ENCODE measurements around the gene OSBPL3.

DNA sequence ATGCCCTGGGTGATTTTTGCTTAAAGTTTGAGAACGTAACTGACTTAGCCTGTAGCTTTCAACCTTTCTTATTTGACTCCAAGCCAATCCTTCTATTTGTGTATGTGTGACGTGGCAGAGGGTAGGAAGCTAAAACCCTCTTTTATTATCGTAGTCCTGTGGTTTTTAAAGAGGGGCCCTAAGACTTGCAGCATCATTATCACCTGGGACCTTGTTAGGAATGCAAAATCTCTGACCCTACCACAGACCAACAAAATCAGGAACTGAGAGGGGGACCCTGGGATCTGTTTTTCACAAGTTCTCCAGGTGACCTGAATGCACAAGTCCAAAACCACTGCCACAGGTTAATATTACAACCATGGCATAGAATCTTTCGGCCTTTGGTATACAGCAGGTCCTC is 80.1 kb downstream of the OSBPL3 start:
- TF ChIP-seq, protein P1, sequence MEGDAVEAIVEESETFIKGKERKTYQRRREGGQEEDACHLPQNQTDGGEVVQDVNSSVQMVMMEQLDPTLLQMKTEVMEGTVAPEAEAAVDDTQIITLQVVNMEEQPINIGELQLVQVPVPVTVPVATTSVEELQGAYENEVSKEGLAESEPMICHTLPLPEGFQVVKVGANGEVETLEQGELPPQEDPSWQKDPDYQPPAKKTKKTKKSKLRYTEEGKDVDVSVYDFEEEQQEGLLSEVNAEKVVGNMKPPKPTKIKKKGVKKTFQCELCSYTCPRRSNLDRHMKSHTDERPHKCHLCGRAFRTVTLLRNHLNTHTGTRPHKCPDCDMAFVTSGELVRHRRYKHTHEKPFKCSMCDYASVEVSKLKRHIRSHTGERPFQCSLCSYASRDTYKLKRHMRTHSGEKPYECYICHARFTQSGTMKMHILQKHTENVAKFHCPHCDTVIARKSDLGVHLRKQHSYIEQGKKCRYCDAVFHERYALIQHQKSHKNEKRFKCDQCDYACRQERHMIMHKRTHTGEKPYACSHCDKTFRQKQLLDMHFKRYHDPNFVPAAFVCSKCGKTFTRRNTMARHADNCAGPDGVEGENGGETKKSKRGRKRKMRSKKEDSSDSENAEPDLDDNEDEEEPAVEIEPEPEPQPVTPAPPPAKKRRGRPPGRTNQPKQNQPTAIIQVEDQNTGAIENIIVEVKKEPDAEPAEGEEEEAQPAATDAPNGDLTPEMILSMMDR (IDR thresholded peaks at IDR 0.05; ENCODE audit: poor library complexity, severe bottlenecking) = no peak
- no peak for TF ChIP-seq RAD21 (conservative IDR thresholded peaks at IDR 0.05)
- no peak for TF ChIP-seq EP300 (conservative IDR thresholded peaks at IDR 0.05; ENCODE audit: poor library complexity, severe bottlenecking)
- no peak for TF ChIP-seq EZH2 (IDR thresholded peaks at IDR 0.05; ENCODE audit: borderline replicate concordance, insufficient read depth, low read length, poor library complexity, severe bottlenecking)
- TF ChIP-seq POLR2AphosphoS5 (IDR thresholded peaks at IDR 0.05) = no peak
- TF ChIP-seq, protein P2, sequence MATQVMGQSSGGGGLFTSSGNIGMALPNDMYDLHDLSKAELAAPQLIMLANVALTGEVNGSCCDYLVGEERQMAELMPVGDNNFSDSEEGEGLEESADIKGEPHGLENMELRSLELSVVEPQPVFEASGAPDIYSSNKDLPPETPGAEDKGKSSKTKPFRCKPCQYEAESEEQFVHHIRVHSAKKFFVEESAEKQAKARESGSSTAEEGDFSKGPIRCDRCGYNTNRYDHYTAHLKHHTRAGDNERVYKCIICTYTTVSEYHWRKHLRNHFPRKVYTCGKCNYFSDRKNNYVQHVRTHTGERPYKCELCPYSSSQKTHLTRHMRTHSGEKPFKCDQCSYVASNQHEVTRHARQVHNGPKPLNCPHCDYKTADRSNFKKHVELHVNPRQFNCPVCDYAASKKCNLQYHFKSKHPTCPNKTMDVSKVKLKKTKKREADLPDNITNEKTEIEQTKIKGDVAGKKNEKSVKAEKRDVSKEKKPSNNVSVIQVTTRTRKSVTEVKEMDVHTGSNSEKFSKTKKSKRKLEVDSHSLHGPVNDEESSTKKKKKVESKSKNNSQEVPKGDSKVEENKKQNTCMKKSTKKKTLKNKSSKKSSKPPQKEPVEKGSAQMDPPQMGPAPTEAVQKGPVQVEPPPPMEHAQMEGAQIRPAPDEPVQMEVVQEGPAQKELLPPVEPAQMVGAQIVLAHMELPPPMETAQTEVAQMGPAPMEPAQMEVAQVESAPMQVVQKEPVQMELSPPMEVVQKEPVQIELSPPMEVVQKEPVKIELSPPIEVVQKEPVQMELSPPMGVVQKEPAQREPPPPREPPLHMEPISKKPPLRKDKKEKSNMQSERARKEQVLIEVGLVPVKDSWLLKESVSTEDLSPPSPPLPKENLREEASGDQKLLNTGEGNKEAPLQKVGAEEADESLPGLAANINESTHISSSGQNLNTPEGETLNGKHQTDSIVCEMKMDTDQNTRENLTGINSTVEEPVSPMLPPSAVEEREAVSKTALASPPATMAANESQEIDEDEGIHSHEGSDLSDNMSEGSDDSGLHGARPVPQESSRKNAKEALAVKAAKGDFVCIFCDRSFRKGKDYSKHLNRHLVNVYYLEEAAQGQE (IDR thresholded peaks at IDR 0.05; ENCODE audit: borderline replicate concordance) = no peak

Measured in neural cell (in vitro differentiated cells).